Kidney (tissue), 14 donors: Measurements from ENCODE around the gene LACRT. TPM values are rescaled to one million over a fixed set of nuclear protein-coding genes. Genes with fewer than 3 reads are reported as not detected.
A peak's percentile ranks its signal among the peaks of the same experiment; 100 is the strongest.

Source experiments
- DNase-seq, 5 donors: peaks; one replicate each; pipeline ENCODE4 v3.0.0-alpha.2; 2013 to 2020
- FAIRE-seq: peaks from 2 replicates; lab custom pipeline; 2012; peaks lifted over from hg19 to GRCh38; lab: Jason Lieb, UNC
- H3K27ac ChIP-seq, 2 donors: one replicate each; pipeline ENCODE4 v1.7.0; 2013; ENCODE audit warnings: low read depth in 2 of 2, low read length in 2 of 2, inconsistent platforms in 1 of 2
- H3K27me3 ChIP-seq: one replicate; pipeline ENCODE4 v1.7.1; 2013; ENCODE audit warnings: low read length, inconsistent platforms; ENCODE audit not compliant: control insufficient read depth, insufficient read depth
- H3K36me3 ChIP-seq, 3 donors: one replicate each; pipeline versions ENCODE4 v1.7.0 to v1.7.1; 2013; ENCODE audit warnings: low read length in 3 of 3, control low read depth in 1 of 3, inconsistent platforms in 1 of 3; ENCODE audit not compliant: insufficient read depth in 3 of 3, control insufficient read depth in 2 of 3
- H3K4me1 ChIP-seq, 3 donors: one replicate each; pipeline versions ENCODE4 v1.7.0 to v1.7.1; 2013; ENCODE audit warnings: low read length in 3 of 3, inconsistent platforms in 1 of 3, low read depth in 1 of 3; ENCODE audit not compliant: control insufficient read depth in 2 of 3, insufficient read depth in 2 of 3
- H3K4me3 ChIP-seq, 3 donors: one replicate each; pipeline versions ENCODE4 v1.7.0 to v1.8.1; 2013; ENCODE audit warnings: low read length in 3 of 3, control low read depth in 1 of 3, inconsistent platforms in 1 of 3
- H3K9ac ChIP-seq, 3 donors: one replicate each; pipeline versions ENCODE4 v1.7.0 to v1.7.1; 2013; ENCODE audit warnings: low read length in 3 of 3, control low read depth in 1 of 3, inconsistent platforms in 1 of 3
- H3K9me3 ChIP-seq, 3 donors: one replicate each; pipeline versions ENCODE4 v1.7.0 to v1.7.1; 2013; ENCODE audit warnings: low read length in 3 of 3, control low read depth in 1 of 3, inconsistent platforms in 1 of 3; ENCODE audit not compliant: control insufficient read depth in 2 of 3, insufficient read depth in 1 of 3
- CTCF ChIP-seq: IDR thresholded peaks from 3 replicates; pipeline ENCODE4 v1.5.1; 2012; ENCODE audit warnings: mild to moderate bottlenecking, moderate library complexity, borderline replicate concordance; ENCODE audit not compliant: insufficient read depth; ENCODE audit errors: extremely low read depth
- intact Hi-C: fragments of 100-400 bp; cut with DNase I; formaldehyde crosslinking; loops from one replicate; pipeline ENCODE4 v1.11.1; 2022
- polyA plus RNA-seq: library from polyadenylated mRNA; stranded (reverse); fragments of 350-450 nt; fragmentation: Illumina TruSeq; extraction: RNeasy Lipid Tissue Mini Kit (QIAGEN cat#74804); gene quantifications from one replicate; pipeline ENCODE4 v1.2.3, GENCODE V29; 2014; ENCODE audit warnings: low read depth, low replicate concordance; ENCODE audit not compliant: insufficient read depth
- total RNA-seq: library from RNA; stranded (reverse); fragmentation: NEBNext Ultra II Directional; extraction: Animal tissue kit (Norgen Biotek cat#: 25700); gene quantifications from one replicate; pipeline ENCODE4 v1.2.1, GENCODE V29; 2021
- donor health status: control.
- donor health status: control.
- donor health status: control.
- donor health status: control.
- donor health status: control.
- donor health status: DM: yes; HTN: yes; CAD: no.
- donor health status: Normal renal cell carcinoma (clear cell type).

LACRT gene
- total and polyA plus RNA-seq, 2 donors from 2014 or later = not detected

- Histone ChIP-seq H3K9ac (peak overlapping the region in 1 of 3 donors; percentile 40), H3K4me1 (peaks cover 0 to 7% (median 4%) of the 10 kb centered on the region in 3 donors), H3K27ac (no peak overlapping the region), H3K27me3 (no peaks in the 10 kb centered on the region), H3K4me3 (no peak overlapping the region), H3K36me3 (no peaks in the 10 kb centered on the region), H3K9me3 (no peaks in the 10 kb centered on the region)
- DNase-seq (peak in 1 of 5 donors; percentile 32), FAIRE-seq (no peak)
- intact Hi-C loops = loop anchor here (10.0 kb wide), 1 partner anchor 380 kb away; no protein-coding TSS in a partner anchor
- no peak for TF ChIP-seq CTCF
These were observed 49.5 kb downstream of the LACRT start for GRCh38 chr12:54585243-54585642.

GRCh38 chr12:54584128-54584527 lies 50.6 kb downstream of the LACRT start:
- Histone ChIP-seq H3K4me1 (peaks cover 0 to 13% (median 4%) of the 10 kb centered on the region in 3 donors), H3K36me3 (no peaks in the 10 kb centered on the region), H3K4me3 (no peak overlapping the region), H3K9me3 (no peaks in the 10 kb centered on the region), H3K27me3 (no peaks in the 10 kb centered on the region), H3K9ac (no peak overlapping the region), H3K27ac (no peak overlapping the region)
- FAIRE-seq (no peak), DNase-seq (no peak)
- intact Hi-C loops = loop anchor here (10.0 kb wide), 1 partner anchor 381 kb away; no protein-coding TSS in a partner anchor
- TF ChIP-seq CTCF = no peak

- no peaks in the 10 kb centered on the region for H3K27me3 ChIP-seq
- no peak overlapping the region for H3K9ac ChIP-seq
- H3K4me1 ChIP-seq = peaks cover 0 to 11% (median 0%) of the 10 kb centered on the region in 3 donors
- DNase-seq = no peak
- intact Hi-C loops = loop anchor here (10.0 kb wide), 1 partner anchor 381 kb away; no protein-coding TSS in a partner anchor
- H3K36me3 ChIP-seq = no peaks in the 10 kb centered on the region
- no peak overlapping the region for H3K27ac ChIP-seq
- no peak for FAIRE-seq
- TF ChIP-seq CTCF = no peak
- no peak overlapping the region for H3K4me3 ChIP-seq
- H3K9me3 ChIP-seq = no peaks in the 10 kb centered on the region
These were observed 51.0 kb downstream of the LACRT start for GRCh38 chr12:54583726-54584125.

GRCh38 chr12:54581412-54581811 lies 53.3 kb downstream of the LACRT start:
- intact Hi-C loops = loop anchor here (10.0 kb wide), 1 partner anchor 383 kb away; no protein-coding TSS in a partner anchor
- FAIRE-seq (no peak), DNase-seq (peak in 1 of 5 donors; percentile 22)
- no peak for TF ChIP-seq CTCF
- Histone ChIP-seq H3K9me3 (no peaks in the 10 kb centered on the region), H3K4me1 (peaks cover 0 to 6% (median 0%) of the 10 kb centered on the region in 3 donors), H3K36me3 (no peaks in the 10 kb centered on the region), H3K9ac (no peak overlapping the region), H3K4me3 (no peak overlapping the region), H3K27ac (no peak overlapping the region), H3K27me3 (no peaks in the 10 kb centered on the region)
